ENCODE measurements around the gene DLG2.

Gene DLG2

GRCh38 chr11:84193706-84194105, 1433.4 kb downstream of the DLG2 start:
- no peak for TF ChIP-seq CTCF (conservative IDR thresholded peaks at IDR 0.05; ENCODE audit: low read depth, low read length)
- no peak overlapping the region for H3K4me3 ChIP-seq (ENCODE audit: low read depth, low read length)
- DNase-seq (ENCODE audit: low read depth), result no peak

- no peak overlapping the region for H3K4me3 ChIP-seq (ENCODE audit: low read depth, low read length)
- no peak for TF ChIP-seq CTCF (conservative IDR thresholded peaks at IDR 0.05; ENCODE audit: low read depth, low read length)
- DNase-seq (ENCODE audit: low read depth), result no peak
Measured at GRCh38 chr11:84188521-84188920, 1438.6 kb downstream of the DLG2 start.

GRCh38 chr11:84173078-84173477, 1454.1 kb downstream of the DLG2 start:
- no peak overlapping the region for H3K4me3 ChIP-seq (ENCODE audit: low read depth, low read length)
- no peak for DNase-seq (ENCODE audit: low read depth)
- TF ChIP-seq CTCF (conservative IDR thresholded peaks at IDR 0.05; ENCODE audit: low read depth, low read length), result no peak

GRCh38 chr11:84165139-84165538, 1462.0 kb downstream of the DLG2 start:
- TF ChIP-seq CTCF (conservative IDR thresholded peaks at IDR 0.05; ENCODE audit: low read depth, low read length), result no peak
- no peak for DNase-seq (ENCODE audit: low read depth)

GRCh38 chr11:84164728-84165127, 1462.4 kb downstream of the DLG2 start:
- TF ChIP-seq CTCF (conservative IDR thresholded peaks at IDR 0.05; ENCODE audit: low read depth, low read length), result no peak
- DNase-seq (ENCODE audit: low read depth), result no peak
- no peak overlapping the region for H3K4me3 ChIP-seq (ENCODE audit: low read depth, low read length)

More at GRCh38 chr11:84165139-84165538, 1462.0 kb downstream of the DLG2 start:
- H3K4me3 ChIP-seq (ENCODE audit: low read depth, low read length), result no peak overlapping the region

GRCh38 chr11:84163116-84163515, 1464.0 kb downstream of the DLG2 start:
- no peak overlapping the region for H3K4me3 ChIP-seq (ENCODE audit: low read depth, low read length)
- no peak for TF ChIP-seq CTCF (conservative IDR thresholded peaks at IDR 0.05; ENCODE audit: low read depth, low read length)
- DNase-seq (ENCODE audit: low read depth), result no peak

GRCh38 chr11:84157639-84158038, 1469.5 kb downstream of the DLG2 start:
- no peak overlapping the region for H3K4me3 ChIP-seq (ENCODE audit: low read depth, low read length)
- TF ChIP-seq CTCF (conservative IDR thresholded peaks at IDR 0.05; ENCODE audit: low read depth, low read length), result no peak
- no peak for DNase-seq (ENCODE audit: low read depth)

Data from choroid plexus epithelial cell (primary cell).